Muscle of back (tissue), 13 donors: ENCODE results near the gene ACTL7B. TPM values are rescaled to one million over a fixed set of nuclear protein-coding genes. Genes with fewer than 3 reads are reported as not detected.
"Not testable (repeated sequence)": the region's sequence is repeated elsewhere in the genome, so short reads cannot be mapped to it uniquely, and the experiment has no call there.

Experiments
- DNase-seq, 3 donors: peaks; one replicate each; pipeline versions ENCODE4 v3.0.0 to v3.0.0-alpha.2; 2013
- long read RNA-seq, 9 donors: transcript quantifications; one replicate each; lab custom pipeline, GENCODE V29; 2026
- polyA plus RNA-seq, 10 donors: library from polyadenylated mRNA; unstranded; fragments of 120-200 nt; gene quantifications; one replicate each; pipeline ENCODE4 v1.2.1, GENCODE V29; 2013; ENCODE audit not compliant: insufficient read length in 10 of 10

ACTL7B gene
- not detected for polyA plus RNA-seq
- long read RNA-seq, donor 1: 0 reads
- long read RNA-seq, donor 2: 0 reads
- long read RNA-seq, donor 3: 0 reads
- long read RNA-seq, donor 4: 0 reads
- long read RNA-seq, donor 5: 0 reads
- long read RNA-seq, donor 6: 0 reads
- long read RNA-seq, donor 7: 0 reads
- long read RNA-seq, donor 8: 0 reads
- long read RNA-seq, donor 9: 0 reads

GRCh38 chr9:108855888-108856287, at the start of gene ACTL7B:
ACTL7B (minus strand) TSS chr9:108855986; CDS start chr9:108855930, 56 bp downstream.
- DNase-seq: no peak

- DNase-seq: no peak
Observed at GRCh38 chr9:108905494-108905893, 49.7 kb upstream of the ACTL7B start.

DNA sequence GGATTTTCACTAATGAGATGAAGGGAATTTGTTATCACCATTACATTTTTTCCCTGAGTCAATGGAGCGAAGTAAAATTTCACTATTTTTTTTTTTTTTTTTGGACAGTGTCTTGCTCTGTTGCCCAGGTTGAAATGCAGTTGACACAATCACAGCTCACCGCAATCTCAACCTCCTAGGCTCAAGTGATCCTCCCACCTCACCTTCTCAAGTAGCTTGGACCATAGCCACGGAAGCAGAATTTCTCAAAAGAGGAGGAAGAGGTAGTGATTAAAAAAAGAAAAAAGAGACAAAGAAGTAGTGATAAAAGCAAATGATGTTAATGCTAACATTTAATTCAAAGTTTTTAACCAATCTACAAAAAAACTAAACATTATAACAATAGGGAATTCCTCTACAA, 48.4 kb upstream of the ACTL7B start:
- no peak for DNase-seq

DNA sequence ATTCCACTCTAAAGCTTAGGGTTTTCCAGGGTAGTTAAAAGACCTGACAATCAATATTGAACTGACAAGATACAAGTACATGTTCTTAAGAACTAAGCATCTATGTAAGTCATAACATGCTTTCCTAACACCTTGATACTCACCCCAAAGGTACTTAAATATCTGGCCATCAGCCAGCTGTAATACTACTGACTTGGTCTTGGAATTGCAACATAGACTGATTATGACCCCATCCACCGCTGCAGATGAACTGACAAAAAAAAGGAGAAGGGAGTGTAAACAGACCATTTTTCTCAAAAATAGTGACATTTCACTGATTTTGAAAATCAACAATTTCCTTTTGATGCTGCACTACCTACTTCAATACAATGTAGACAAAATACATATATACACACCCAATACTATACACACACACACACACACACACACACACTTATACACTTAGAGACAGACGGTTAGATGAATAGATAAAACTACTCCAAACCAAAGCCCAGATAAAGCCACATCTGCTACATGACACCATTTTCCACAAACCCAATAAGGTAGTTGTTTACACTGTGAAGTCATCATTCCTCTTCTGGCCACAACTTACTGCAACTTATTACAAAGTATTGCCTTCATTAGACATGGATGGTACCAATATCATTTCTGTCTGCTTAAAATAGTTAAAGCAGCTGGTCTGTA, 47.8 kb upstream of the ACTL7B start:
- no peak for DNase-seq

DNA sequence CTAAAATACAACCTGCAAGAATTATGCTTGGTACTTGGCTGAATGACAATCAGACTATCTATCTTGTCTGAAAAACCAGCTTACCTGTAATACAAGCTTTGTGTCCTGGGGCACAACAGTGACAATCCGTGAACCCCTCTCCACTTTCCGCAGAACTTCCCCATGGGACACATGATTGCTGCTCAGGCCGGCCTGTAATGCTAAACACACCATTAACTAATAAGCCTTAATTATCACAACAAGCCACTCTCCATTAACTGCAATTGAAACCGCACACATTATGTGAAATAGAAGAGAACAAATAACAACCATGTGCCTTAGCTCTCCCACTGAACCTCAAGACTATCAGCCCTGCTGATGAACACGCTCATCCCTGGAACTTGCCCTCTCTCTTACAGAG, 44.4 kb upstream of the ACTL7B start:
- DNase-seq: no peak

- not testable (repeated sequence) for DNase-seq
Observed at GRCh38 chr9:108899023-108899695, 43.4 kb upstream of the ACTL7B start.

DNA sequence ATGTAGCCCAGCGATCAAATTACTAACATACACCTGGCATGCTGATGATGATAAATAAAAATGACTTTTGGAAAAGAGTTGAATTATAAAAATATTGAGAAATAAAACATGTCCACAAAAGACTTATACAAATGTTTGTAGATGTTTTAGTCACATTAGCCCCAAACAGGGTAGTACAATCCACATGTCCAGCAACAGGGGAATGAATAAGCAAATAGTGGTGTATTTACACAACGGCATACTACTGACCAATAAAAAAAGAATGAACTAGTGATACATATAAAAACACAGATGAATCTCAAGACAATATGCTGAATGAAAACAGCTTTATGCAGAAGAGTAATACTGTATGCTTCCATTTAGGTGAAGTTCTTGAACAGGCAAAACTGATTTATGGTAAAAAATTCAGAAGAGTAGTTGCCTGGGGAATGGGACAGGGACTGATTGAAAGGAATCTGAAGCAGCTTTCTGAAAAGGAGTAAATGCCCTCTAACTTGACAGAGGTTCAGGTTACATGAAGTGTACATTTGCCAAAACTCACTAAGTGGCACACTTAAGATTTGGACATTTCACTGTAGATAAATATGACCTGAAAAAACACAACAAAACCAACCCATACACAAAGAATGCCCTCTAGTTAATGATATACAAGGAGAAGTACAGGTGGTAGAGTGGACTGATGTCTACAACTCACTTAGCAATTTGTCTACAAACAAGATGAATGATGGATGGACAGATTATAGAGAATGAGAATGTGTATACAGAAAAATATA, 41.7 kb upstream of the ACTL7B start:
- DNase-seq: no peak

DNA sequence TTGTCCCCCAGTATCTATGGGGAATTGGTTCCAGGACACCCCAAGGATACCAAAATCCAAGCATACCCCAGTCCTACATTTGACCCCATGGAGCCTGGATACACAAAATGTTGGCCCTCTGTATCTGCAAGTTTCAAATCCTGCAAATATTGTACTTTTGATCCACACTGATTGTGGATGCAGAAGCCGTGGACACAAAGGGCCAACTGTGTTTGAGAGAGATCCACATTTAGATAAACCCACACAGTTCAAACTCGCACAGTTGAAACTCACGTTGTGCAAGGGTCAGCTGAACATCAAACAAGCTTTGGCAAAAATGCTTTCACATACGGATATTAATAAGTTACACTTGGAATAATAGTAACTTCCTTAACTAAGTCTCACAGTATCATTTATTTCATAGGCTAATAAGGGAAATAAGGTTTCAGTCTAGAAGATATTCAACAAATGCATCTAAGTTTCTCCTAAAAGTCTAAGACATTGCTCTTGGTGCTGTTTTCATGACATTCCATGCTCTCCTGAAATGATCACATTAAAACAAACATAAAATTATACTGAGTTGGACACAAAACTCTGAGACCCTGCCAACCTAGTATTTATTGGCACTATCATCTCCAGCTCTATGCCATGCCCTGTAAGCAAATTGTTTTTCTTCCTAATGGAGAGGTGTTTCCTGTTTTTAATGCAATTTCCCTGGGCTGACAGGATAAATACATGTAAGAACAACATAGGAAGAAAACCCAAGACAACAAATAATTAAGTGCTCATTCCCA, 38.6 kb upstream of the ACTL7B start:
- DNase-seq: no peak

GRCh38 chr9:108889649-108890067, 33.9 kb upstream of the ACTL7B start:
- peak; percentile 1 to 14 (median 1) for DNase-seq

DNA sequence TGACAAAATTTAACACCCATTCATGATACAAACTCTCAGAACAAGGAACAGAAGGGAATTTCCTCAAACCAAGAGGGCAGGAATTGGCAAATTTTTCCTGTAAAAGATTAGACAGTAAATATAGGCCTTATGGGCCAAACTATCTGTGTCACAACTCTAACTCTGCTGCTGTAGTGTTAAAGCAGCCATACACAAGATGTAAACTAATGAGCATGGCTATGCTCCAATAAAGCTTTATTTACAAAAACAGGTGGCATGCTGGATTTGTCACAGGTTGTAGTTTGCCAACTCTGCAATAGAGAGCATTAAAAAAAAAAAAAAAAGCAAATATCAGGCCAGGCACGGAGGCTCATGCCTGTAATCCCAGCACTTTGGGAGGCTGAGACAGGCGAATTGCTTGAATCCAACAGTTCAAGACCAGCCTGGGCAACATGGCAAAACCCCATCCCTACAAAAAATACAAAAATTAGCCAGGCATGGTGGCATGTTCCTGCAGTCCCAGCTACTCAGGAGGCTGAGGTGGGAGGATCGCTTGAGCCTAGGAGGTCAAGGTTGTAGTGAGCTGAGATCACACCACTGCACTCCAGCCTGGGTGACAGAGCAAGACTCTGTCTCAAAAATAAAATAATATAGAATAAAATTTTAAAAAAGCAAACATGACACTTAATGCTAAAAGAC, 30.9 kb upstream of the ACTL7B start:
- not testable (repeated sequence) for DNase-seq

DNA sequence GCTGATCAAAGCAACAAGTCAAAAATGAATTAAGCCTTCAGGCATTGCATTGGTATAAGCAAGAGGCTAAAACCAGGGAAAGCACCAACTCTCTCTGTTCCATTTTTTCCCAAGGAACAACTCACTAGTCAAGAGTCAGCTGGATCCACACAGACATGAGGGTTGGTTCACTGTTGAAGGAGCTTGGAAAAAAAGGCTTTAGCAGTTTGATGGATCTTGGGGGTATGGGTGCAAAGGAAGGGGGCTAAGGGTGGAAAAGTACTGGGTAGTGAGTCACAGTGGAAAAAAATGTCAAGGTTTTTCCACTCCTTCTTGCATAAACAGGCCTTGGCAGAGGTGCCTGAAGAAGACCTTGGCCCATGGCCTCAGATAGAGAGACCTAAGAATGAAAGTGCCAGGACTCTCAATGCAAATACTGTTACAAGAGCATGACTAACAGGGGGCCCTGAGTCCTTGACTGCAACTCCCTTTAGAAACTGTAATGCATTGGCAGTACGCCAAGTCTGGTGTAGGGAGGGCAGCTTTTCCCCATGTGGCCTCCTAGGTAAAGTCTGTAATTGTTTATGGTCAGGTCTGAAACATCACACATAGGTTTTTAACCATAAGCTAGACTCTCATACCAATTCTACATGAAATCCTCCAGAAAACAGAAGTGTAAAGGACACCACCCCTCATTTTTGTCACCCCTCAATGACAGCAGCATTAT, 30.0 kb upstream of the ACTL7B start:
- peak; percentile 2 to 39 (median 15) for DNase-seq

- DNase-seq: no peak
Observed at GRCh38 chr9:108884701-108885100, 28.9 kb upstream of the ACTL7B start.

DNA sequence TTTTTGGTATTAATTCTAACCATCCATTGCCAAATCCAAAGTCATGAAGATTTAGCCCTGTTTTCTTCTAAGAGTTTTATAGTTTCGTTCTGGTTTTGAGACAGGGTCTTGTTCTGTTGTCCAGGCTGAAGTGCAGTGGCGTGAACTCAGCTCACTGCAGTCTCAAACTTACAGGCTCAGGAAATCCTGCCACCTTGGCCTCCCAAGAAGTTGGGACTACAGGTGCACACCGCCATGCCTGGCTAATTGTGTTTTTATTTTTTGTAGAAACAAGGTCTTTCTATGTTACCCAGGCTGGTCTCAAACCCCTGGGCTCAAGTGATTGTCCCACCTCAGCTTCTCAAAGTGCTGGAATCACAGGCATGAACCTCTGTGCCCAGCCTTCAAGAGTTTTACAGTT, 27.3 kb upstream of the ACTL7B start:
- no peak for DNase-seq

GRCh38 chr9:108882052-108882888, 26.5 kb upstream of the ACTL7B start:
- no peak for DNase-seq

DNA sequence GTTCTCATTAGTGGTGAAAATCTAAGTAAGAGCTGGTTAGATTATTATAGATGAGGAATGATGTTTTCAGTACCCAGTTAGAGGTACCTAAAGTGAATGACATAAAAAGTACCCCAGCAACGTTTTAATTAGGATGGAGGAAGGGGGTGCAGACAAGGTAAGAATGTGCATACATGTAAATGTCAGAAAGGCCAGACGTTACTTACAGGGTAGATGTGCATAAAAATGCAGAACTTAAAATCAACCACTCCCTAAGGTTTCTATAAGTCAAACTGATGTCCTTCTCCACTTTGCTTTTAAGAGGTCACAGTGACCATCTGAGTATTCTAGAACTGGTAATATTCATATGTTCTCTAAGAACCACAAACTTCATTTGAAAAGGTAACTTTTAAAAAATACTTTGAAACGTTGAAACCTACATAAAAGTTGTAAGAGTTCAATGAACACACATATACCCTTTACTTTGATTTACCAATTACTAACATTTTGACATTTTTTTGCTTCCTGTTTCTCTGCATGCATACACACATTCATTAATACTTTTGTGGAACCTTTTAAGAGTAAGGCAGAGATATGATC, 25.0 kb upstream of the ACTL7B start:
- no peak for DNase-seq

DNA sequence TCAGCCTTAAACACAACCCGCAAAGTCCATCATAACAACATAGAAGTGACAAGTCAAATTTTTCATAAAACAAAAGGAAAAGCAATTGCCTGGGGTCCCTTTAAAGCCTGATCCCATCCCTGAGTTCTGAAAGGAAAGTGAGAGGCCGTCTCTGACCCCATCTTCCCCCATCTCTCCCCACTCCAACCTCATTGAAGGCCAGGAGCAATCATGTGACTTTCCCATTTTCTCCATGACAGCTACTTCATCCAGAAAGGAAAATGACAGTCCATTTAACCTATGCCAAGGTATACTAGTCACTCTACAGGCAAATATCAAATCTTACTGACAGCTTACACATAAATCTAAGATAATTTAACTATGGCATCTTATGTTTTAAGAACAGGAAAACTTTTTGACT, 21.7 kb upstream of the ACTL7B start:
- no peak for DNase-seq

DNA sequence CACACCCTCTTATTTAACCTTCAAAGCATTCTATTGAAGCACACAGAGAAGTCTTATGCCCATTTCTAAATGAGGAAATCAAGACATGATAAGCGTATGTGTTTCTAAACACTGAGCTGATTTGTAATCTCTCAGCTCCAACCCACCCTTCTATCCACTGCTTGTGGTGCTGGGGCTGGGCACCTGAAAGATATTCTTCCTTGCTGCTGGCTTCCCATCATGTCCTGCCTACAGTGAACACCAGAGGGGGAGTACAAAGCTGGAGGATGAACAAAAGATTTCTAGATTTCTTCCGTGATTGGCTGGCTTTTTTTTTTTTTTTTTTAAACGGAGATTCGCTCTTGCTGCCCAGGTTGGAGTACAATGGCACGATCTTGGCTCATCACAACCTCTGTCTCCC, 20.6 kb upstream of the ACTL7B start:
- DNase-seq: no peak

DNA sequence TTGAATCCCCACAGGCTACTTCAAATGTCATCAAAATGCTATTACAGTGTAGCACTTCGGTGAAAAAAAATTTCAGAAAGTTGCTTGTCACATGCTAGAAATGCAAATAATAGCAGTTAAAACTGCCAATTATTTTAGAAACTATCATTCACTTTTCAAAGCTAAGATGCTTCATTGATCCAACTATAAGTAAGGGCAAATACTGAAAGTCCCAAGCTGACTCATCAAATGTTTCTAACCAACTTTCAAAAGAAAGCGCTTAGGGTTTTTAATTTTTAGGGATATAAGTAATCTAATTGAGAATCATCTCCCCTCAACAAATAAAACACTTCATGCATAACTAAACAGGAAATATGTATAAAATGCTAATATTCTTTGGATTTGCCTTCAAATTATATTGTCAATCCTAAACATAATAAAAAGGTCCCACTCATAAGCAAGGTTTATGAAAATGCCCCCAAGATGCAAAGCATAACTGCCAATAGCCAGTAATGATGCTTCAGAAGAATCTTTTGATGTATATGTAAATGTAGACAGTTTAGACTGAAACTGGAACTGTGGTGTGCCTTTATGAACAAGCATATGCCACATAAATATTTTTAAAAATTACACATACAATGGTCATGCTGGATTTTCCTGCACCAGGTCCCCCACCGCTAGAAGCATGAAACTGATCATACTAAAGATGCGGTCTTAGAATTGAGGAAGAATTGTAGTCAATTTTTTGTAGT, 18.4 kb upstream of the ACTL7B start:
- DNase-seq: no peak
